Measurements from ENCODE around the gene AFG1L. TPM values are rescaled to one million over a fixed set of nuclear protein-coding genes. Genes with fewer than 3 reads are reported as not detected.

AFG1L gene
- total and polyA plus RNA-seq, 11 donors = 1.9 to 16.6 (median 10.9) TPM

DNA sequence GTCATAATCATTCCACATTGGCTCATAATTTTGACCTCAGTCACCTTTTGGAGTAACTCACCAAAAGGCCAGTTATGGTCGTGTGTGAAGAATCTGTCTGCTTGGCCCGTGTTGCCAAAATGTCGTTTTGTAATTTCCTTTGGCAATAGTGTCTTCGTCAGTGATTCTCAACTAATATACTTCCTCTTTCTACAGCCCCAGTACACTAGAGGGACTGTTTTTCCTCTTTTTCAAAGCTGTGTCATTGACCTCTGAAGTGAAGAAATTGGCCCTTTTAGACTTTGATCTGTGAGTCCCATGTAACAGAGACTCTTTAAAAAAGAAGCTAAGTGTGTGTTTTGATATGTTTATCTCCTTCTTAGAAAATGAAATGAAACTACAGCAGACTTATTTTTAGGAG is 271.0 kb downstream of the AFG1L start:
- Histone ChIP-seq H3K4me3 (peak overlapping the region in 5 of 12 donors; percentile 2 to 98 (median 90)), H3K4me1 (peaks cover 9 to 84% (median 55%) of the 10 kb centered on the region in 12 donors), H3K27ac (peak overlapping the region; percentile 44 to 100 (median 98)), H3K27me3 (no peaks in the 10 kb centered on the region), H3K9me3 (no peaks in the 10 kb centered on the region), H3K36me3 (peaks cover 0 to 47% (median 38%) of the 10 kb centered on the region in 9 donors)
- WGBS, 4 donors = 0 to 2% (median 1%) methylated on average over 4 of the region's 4 CpGs
- DNase-seq = peak in 4 of 5 donors; percentile 43 to 69 (median 52)
- no peak for TF ChIP-seq POLR2A (IDR thresholded peaks at IDR 0.05)
- TF ChIP-seq, protein P1, sequence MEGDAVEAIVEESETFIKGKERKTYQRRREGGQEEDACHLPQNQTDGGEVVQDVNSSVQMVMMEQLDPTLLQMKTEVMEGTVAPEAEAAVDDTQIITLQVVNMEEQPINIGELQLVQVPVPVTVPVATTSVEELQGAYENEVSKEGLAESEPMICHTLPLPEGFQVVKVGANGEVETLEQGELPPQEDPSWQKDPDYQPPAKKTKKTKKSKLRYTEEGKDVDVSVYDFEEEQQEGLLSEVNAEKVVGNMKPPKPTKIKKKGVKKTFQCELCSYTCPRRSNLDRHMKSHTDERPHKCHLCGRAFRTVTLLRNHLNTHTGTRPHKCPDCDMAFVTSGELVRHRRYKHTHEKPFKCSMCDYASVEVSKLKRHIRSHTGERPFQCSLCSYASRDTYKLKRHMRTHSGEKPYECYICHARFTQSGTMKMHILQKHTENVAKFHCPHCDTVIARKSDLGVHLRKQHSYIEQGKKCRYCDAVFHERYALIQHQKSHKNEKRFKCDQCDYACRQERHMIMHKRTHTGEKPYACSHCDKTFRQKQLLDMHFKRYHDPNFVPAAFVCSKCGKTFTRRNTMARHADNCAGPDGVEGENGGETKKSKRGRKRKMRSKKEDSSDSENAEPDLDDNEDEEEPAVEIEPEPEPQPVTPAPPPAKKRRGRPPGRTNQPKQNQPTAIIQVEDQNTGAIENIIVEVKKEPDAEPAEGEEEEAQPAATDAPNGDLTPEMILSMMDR (IDR thresholded peaks at IDR 0.05) = peak in 7 of 12 donors; percentile 8 to 44 (median 24)
- ATAC-seq = peak; percentile 14 to 56 (median 48)
- intact Hi-C loops (cut with DNase I) = loop anchor here in 5 of 10 donors (5.0 to 10.0 kb wide), 3 partner anchors 36 to 89 kb away; no protein-coding TSS in a partner anchor

DNA sequence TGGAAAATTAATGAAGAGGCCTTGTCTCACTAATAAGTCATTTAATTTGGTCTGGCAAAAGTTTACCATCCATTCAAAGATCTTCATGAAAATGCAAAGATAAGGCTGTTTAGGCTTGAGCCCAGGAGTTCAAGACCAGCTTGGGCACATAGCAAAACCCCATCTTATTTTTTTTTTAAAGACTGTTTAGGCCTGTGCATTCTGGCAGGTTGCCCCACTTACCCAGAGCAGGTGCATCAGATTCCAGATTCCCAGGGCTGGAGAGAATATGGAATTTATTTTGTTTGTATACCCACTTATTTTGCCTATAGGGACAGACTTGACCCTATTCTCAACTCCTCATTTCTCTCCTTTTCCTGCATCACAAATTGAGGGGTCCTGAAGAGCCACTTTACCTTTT is 271.6 kb downstream of the AFG1L start:
- TF ChIP-seq, protein P1 (IDR thresholded peaks at IDR 0.05) = no peak
- no peak for TF ChIP-seq POLR2A (IDR thresholded peaks at IDR 0.05)
- ATAC-seq = no peak
- DNase-seq = no peak
- H3K36me3 ChIP-seq = peaks cover 0 to 52% (median 43%) of the 10 kb centered on the region in 9 donors
- H3K4me1 ChIP-seq = peaks cover 9 to 89% (median 56%) of the 10 kb centered on the region in 12 donors
- intact Hi-C loops (cut with DNase I) = loop anchor here in 5 of 10 donors (5.0 to 10.0 kb wide), 3 partner anchors 36 to 88 kb away; no protein-coding TSS in a partner anchor
- no peaks in the 10 kb centered on the region for H3K27me3 ChIP-seq
- H3K9me3 ChIP-seq = no peaks in the 10 kb centered on the region
- H3K27ac ChIP-seq = peak overlapping the region; percentile 44 to 100 (median 98)
- H3K4me3 ChIP-seq = peak overlapping the region in 3 of 12 donors; percentile 1 to 97 (median 35)

DNA sequence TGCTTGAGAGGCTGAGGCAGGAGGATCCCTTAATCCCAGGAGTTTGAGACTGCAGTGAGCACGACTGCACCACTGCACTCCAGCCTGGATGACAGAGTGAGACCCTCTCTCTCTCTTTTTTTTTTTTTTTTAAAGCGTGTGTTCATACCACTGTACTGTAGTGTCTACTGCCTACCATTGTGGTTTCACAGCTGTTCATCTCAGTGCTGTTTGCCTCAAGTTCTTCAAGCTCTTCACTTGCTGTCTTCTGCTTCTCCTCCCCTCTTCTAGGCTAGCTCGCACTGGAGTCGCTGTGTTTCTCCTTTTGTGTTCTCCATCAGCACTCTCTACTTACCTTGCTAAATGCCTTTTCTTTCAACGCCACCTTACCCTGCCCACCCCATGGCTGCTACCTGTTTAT is 273.2 kb downstream of the AFG1L start:
- TF ChIP-seq, protein P1 (IDR thresholded peaks at IDR 0.05) = no peak
- TF ChIP-seq POLR2A (IDR thresholded peaks at IDR 0.05) = no peak
- peaks cover 9 to 93% (median 56%) of the 10 kb centered on the region in 12 donors for H3K4me1 ChIP-seq
- intact Hi-C loops (cut with DNase I) = loop anchor here in 5 of 10 donors (5.0 to 10.0 kb wide), 3 partner anchors 34 to 87 kb away; no protein-coding TSS in a partner anchor
- no peaks in the 10 kb centered on the region for H3K9me3 ChIP-seq
- 88 to 93% (median 92%) methylated on average over 5 of the region's 5 CpGs for WGBS, 4 donors
- no peak overlapping the region for H3K27ac ChIP-seq
- H3K36me3 ChIP-seq = peaks cover 0 to 66% (median 57%) of the 10 kb centered on the region in 9 donors
- no peak for DNase-seq
- no peak for ATAC-seq
- H3K27me3 ChIP-seq = no peaks in the 10 kb centered on the region
- H3K4me3 ChIP-seq = no peak overlapping the region

DNA sequence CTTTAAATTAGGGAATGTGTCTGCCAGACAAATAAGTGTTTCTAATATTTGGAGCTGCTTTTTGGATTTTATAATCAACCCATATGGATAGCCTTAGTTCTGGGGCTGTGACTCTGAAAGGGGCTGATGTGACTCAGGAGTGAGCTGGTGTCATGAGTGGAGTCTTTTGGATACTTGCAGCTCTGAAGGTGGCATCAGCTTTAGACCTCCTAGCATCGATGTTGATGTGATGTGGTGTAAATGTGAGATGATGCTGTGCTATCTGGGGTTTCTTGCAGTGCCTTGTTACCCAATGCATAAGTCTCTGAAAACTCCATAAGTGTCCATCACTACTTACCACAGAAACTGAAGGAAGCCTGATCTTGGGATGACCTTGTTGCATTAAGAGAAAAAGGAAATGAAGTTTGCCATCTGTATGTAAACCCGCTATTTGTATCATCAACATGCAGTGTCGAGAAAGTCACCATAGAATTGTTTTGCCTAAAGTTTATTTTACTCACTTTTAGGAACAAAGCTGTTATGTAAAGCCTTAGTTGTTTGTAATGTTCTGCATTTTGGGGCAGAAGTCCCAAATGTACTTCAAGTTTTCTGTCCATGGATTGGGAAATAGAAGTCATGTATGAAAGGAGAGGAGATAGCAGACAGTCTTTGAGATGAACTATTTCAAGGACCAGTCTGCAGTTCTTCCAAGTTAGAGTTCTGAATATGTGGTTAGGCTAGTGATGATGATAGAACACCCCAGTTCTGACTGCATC is 273.9 kb downstream of the AFG1L start:
- DNase-seq = no peak
- 89 to 97% (median 92%) methylated on average over 3 of the region's 3 CpGs for WGBS, 4 donors
- Histone ChIP-seq H3K9me3 (no peaks in the 10 kb centered on the region), H3K4me3 (no peak overlapping the region), H3K27ac (peak overlapping the region in 1 of 12 donors; percentile 3), H3K36me3 (peaks cover 0 to 72% (median 58%) of the 10 kb centered on the region in 9 donors), H3K27me3 (no peaks in the 10 kb centered on the region), H3K4me1 (peaks cover 8 to 93% (median 52%) of the 10 kb centered on the region in 12 donors)
- no peak for TF ChIP-seq POLR2A (IDR thresholded peaks at IDR 0.05)
- TF ChIP-seq, protein P1 (IDR thresholded peaks at IDR 0.05) = no peak
- no peak for ATAC-seq
- intact Hi-C loops (cut with DNase I) = loop anchor here in 5 of 10 donors (5.0 to 10.0 kb wide), 3 partner anchors 34 to 86 kb away; no protein-coding TSS in a partner anchor

Data from heart left ventricle (tissue), 16 donors.